Activated B cell treated with CpG ODN at 0.5 μM for 24 hours (primary cell): ENCODE results near the gene PTDSS2. TPM values are rescaled to one million over a fixed set of nuclear protein-coding genes. Genes with fewer than 3 reads are reported as not detected.

ENCODE experiments used
- ATAC-seq: fragments of 200-7000 bp; cut with Tn5 transposase; one replicate; pipeline ENCODE4 v1.10.0; 2021; ENCODE audit warnings: low read depth, mild to moderate bottlenecking, moderate library complexity
- CTCF ChIA-PET: fragments of 350-600 bp; sonication (Branson Sonifier 250); formaldehyde crosslinking; loops from one replicate; lab custom pipeline; 2021; ENCODE audit warnings: antibody characterized with exemption; lab: Charles Lee
- POLR2A ChIA-PET: fragments of 350-600 bp; sonication (Branson Sonifier 250); formaldehyde crosslinking; loops from one replicate; lab custom pipeline; 2021; ENCODE audit warnings: antibody characterized with exemption; lab: Charles Lee
- DNase-seq: peaks from one replicate; pipeline ENCODE4 v3.0.0; 2022
- H3K27ac Mint-ChIP-seq: one replicate; pipeline ENCODE4 v1.8.0; 2020; ENCODE audit warnings: mixed read lengths
- H3K27me3 Mint-ChIP-seq: one replicate; pipeline ENCODE4 v1.8.0; 2021; ENCODE audit warnings: mixed read lengths
- H3K36me3 Mint-ChIP-seq: one replicate; pipeline ENCODE4 v1.8.0; 2021; ENCODE audit warnings: low read depth, mixed read lengths
- H3K4me1 Mint-ChIP-seq: one replicate; pipeline ENCODE4 v1.8.0; 2021; ENCODE audit warnings: mixed read lengths
- H3K4me3 Mint-ChIP-seq: one replicate; pipeline ENCODE4 v1.8.0; 2020; ENCODE audit warnings: mild to moderate bottlenecking, mixed read lengths
- H3K9me3 Mint-ChIP-seq: one replicate; pipeline ENCODE4 v1.8.0; 2020; ENCODE audit warnings: mixed read lengths
- intact Hi-C: fragments of 100-400 bp; cut with micrococcal nuclease; formaldehyde crosslinking; loops from one replicate; pipeline ENCODE4 v1.15.1; 2024
- total RNA-seq: library from RNA; stranded (reverse); gene quantifications from 2 replicates; pipeline ENCODE4 v1.2.3, GENCODE V29; 2022
- TF ChIP-seq, protein P1 (sequence below): fragments of 200-600 bp; IDR thresholded peaks from one replicate; pipeline ENCODE4 v1.8.0; 2022; ENCODE audit warnings: antibody characterized with exemption, mild to moderate bottlenecking

Gene PTDSS2
- total RNA-seq, 1 donor from 2014 or later, result 22.0 TPM

DNA sequence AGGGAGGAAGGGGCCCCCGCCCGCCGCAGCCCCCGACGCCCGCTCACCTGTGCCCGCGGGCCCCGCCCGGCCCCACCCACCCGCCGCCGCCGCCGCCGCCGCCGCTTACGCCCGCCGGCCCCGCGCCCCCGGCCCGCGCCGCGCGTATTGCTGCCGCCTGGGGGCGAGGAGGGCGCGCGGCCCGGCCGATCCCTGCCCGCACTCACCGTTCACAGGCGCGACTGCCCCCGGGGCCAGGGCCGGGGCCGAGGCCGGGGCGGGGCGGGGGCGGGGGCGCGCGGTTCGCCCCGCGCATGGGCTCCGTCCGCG is 85.1 kb downstream of the PTDSS2 start:
- H3K4me3 Mint-ChIP-seq, result no peak overlapping the region
- intact Hi-C loops, result loop anchor here (1.0 to 10.0 kb wide), 3 partner anchors 85 to 380 kb away; partner anchors contain the start of genes CHID1 and PTDSS2
- POLR2A ChIA-PET, result interaction anchor here (0.7 to 3.6 kb wide), 12 partner anchors 16 to 327 kb away, joined by 3 to 45 read pairs (median 20); partner anchors contain the start of genes BET1L, IRF7, PHRF1 and PSMD13
- CTCF ChIA-PET, result interaction anchor here (1.6 kb wide), 1 partner anchor 17 kb away, joined by 7 read pairs; no protein-coding TSS in a partner anchor
- DNase-seq (no peak), ATAC-seq (peak; percentile 4)
- H3K9me3 Mint-ChIP-seq, result no peaks in the 10 kb centered on the region
- H3K27me3 Mint-ChIP-seq, result no peaks in the 10 kb centered on the region
- peaks cover 22% of the 10 kb centered on the region for H3K36me3 Mint-ChIP-seq
- TF ChIP-seq, protein P1, sequence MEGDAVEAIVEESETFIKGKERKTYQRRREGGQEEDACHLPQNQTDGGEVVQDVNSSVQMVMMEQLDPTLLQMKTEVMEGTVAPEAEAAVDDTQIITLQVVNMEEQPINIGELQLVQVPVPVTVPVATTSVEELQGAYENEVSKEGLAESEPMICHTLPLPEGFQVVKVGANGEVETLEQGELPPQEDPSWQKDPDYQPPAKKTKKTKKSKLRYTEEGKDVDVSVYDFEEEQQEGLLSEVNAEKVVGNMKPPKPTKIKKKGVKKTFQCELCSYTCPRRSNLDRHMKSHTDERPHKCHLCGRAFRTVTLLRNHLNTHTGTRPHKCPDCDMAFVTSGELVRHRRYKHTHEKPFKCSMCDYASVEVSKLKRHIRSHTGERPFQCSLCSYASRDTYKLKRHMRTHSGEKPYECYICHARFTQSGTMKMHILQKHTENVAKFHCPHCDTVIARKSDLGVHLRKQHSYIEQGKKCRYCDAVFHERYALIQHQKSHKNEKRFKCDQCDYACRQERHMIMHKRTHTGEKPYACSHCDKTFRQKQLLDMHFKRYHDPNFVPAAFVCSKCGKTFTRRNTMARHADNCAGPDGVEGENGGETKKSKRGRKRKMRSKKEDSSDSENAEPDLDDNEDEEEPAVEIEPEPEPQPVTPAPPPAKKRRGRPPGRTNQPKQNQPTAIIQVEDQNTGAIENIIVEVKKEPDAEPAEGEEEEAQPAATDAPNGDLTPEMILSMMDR, result no peak
- no peak overlapping the region for H3K27ac Mint-ChIP-seq
- peaks cover 26% of the 10 kb centered on the region for H3K4me1 Mint-ChIP-seq

GRCh38 chr11:535519-536454 is 85.7 kb downstream of the PTDSS2 start, which contains the start of gene HRAS:
TSS of gene HRAS (minus strand) at chr11:535576.
- H3K4me3 Mint-ChIP-seq, result peak within 1 kb of the TSS; percentile 90
- peaks cover 26% of the 10 kb centered on the region for H3K4me1 Mint-ChIP-seq
- no peaks in the 10 kb centered on the region for H3K9me3 Mint-ChIP-seq
- TF ChIP-seq, protein P1, result no peak
- CTCF ChIA-PET, result interaction anchor here (1.6 kb wide), 1 partner anchor 17 kb away, joined by 7 read pairs; no protein-coding TSS in a partner anchor
- ATAC-seq, result peak; percentile 78
- intact Hi-C loops, result loop anchor here (1.0 to 10.0 kb wide), 7 partner anchors 33 to 379 kb away; partner anchors contain the start of genes CHID1, PIDD1 and PTDSS2
- H3K27me3 Mint-ChIP-seq, result no peaks in the 10 kb centered on the region
- POLR2A ChIA-PET, result interaction anchor here (0.5 to 3.6 kb wide), 26 partner anchors 10 to 328 kb away, joined by 3 to 45 read pairs (median 6); partner anchors contain the start of genes BET1L, DEAF1, IRF7 and LMNTD2
- peak within 1 kb of the TSS; percentile 96 for H3K27ac Mint-ChIP-seq
- DNase-seq, result peak; percentile 98
- H3K36me3 Mint-ChIP-seq, result peaks cover 21% of the 10 kb centered on the region

GRCh38 chr11:536841-537621 is 87.0 kb downstream of the PTDSS2 start, which contains the start of gene LRRC56:
TSS of gene LRRC56 (plus strand) at chr11:537527. CDS start at chr11:540685, 3,158 bp downstream.
- Mint-ChIP-seq H3K4me1 (peaks cover 26% of the 10 kb centered on the region), H3K27me3 (no peaks in the 10 kb centered on the region), H3K27ac (peak within 1 kb of the TSS; percentile 96), H3K9me3 (no peaks in the 10 kb centered on the region), H3K4me3 (peak within 1 kb of the TSS; percentile 90), H3K36me3 (peaks cover 14% of the 10 kb centered on the region)
- ATAC-seq (peak; percentile 56), DNase-seq (peak; percentile 100)
- POLR2A ChIA-PET, result interaction anchor here (0.6 to 3.6 kb wide), 27 partner anchors 8 to 329 kb away, joined by 3 to 45 read pairs (median 5); partner anchors contain the start of genes ANO9, BET1L, DEAF1 and IRF7
- CTCF ChIA-PET, result interaction anchor here (1.6 kb wide), 1 partner anchor 18 kb away, joined by 7 read pairs; no protein-coding TSS in a partner anchor
- TF ChIP-seq, protein P1, result no peak
- intact Hi-C loops, result loop anchor here (1.0 to 10.0 kb wide), 14 partner anchors 18 to 378 kb away; partner anchors contain the start of genes BET1L, CHID1, DEAF1 and LMNTD2

GRCh38 chr11:537622-538430 is 87.7 kb downstream of the PTDSS2 start:
- intact Hi-C loops, result loop anchor here (1.0 to 10.0 kb wide), 14 partner anchors 17 to 377 kb away; partner anchors contain the start of genes BET1L, CHID1, DEAF1 and LMNTD2
- Mint-ChIP-seq H3K4me3 (peak overlapping the region; percentile 90), H3K27ac (peak overlapping the region; percentile 96), H3K4me1 (peaks cover 27% of the 10 kb centered on the region), H3K27me3 (no peaks in the 10 kb centered on the region), H3K9me3 (no peaks in the 10 kb centered on the region), H3K36me3 (peaks cover 10% of the 10 kb centered on the region)
- peak; percentile 1 for ATAC-seq
- TF ChIP-seq, protein P1, result no peak
- no peak for DNase-seq
- CTCF ChIA-PET, result no interaction called here
- POLR2A ChIA-PET, result interaction anchor here (0.6 to 3.6 kb wide), 22 partner anchors 18 to 330 kb away, joined by 3 to 45 read pairs (median 5); partner anchors contain the start of genes ANO9, BET1L, IRF7 and LMNTD2
